Endothelial cell of umbilical vein (primary cell): ENCODE data around the gene CYBRD1. TPM values are rescaled to one million over a fixed set of nuclear protein-coding genes. Genes with fewer than 3 reads are reported as not detected.

Source experiments
- BruUV-seq: library from RNA; stranded (reverse); fragments of 400-500 nt; replicated peaks from 2 replicates; lab custom pipeline; 2021; lab: Mats Ljungman, UMichigan
- CTCF ChIA-PET: fragments of 300-600, 350-600 bp; sonication (Branson Sonifier 250); formaldehyde crosslinking; loops from one replicate; lab custom pipeline; 2021; ENCODE audit warnings: antibody characterized with exemption, inconsistent platforms; lab: Charles Lee
- POLR2A ChIA-PET: fragments of 300-600, 350-600 bp; sonication (Branson Sonifier 250); formaldehyde crosslinking; loops from one replicate; lab custom pipeline; 2021; ENCODE audit warnings: antibody characterized with exemption, inconsistent platforms; lab: Charles Lee
- DNase-seq: peaks from one replicate; pipeline ENCODE4 v3.0.0-alpha.2; 2011; ENCODE audit warnings: low read depth, low spot score
- FAIRE-seq: peaks from 2 replicates; lab custom pipeline; 2011; peaks lifted over from hg19 to GRCh38; lab: Jason Lieb, UNC
- H2AFZ ChIP-seq: 2 replicates; pipeline ENCODE4 v1.6.0; 2012; ENCODE audit warnings: low read depth, low read length, control low read depth, inconsistent platforms
- H3K27ac ChIP-seq: 2 replicates; pipeline ENCODE4 v1.5.1; 2011; ENCODE audit warnings: low read depth, mild to moderate bottlenecking, control low read depth, low read length, moderate library complexity; ENCODE audit not compliant: insufficient read depth
- H3K27me3 ChIP-seq, 2 experiments: 2 replicates each; pipeline versions ENCODE4 v1.6.0 to v1.6.1; 2011; ENCODE audit warnings: low read length in 2 of 2, mixed read lengths in 1 of 2; ENCODE audit not compliant: control insufficient read depth in 2 of 2, insufficient read depth in 2 of 2
- H3K36me3 ChIP-seq, 2 experiments: 2 replicates in 1 of 2; 3 replicates in 1 of 2; pipeline ENCODE4 v1.5.1; 2011; ENCODE audit warnings: low read length in 2 of 2, mild to moderate bottlenecking in 1 of 2, moderate library complexity in 1 of 2; ENCODE audit not compliant: control insufficient read depth in 2 of 2, insufficient read depth in 2 of 2; ENCODE audit errors: extremely low read depth in 1 of 2
- H3K4me1 ChIP-seq: 3 replicates; pipeline ENCODE4 v1.5.1; 2011; ENCODE audit warnings: mild to moderate bottlenecking, low read length; ENCODE audit not compliant: control insufficient read depth, insufficient read depth; ENCODE audit errors: extremely low read depth
- H3K4me2 ChIP-seq: 2 replicates; pipeline ENCODE4 v1.6.1; 2011; ENCODE audit warnings: low read length, control low read depth, mixed read lengths; ENCODE audit not compliant: insufficient read depth
- H3K4me3 ChIP-seq, 3 experiments: fragments of 200-600 bp in 1 of 3; sonication (generic), shearing (Covaris generic) in 1 of 3; replicated peaks in 1 of 3; 2 replicates each; pipeline ENCODE4 v1.5.1; 2011 to 2016; ENCODE audit warnings: control low read depth in 3 of 3, low read length in 3 of 3, mild to moderate bottlenecking in 2 of 3, inconsistent platforms in 1 of 3, low read depth in 1 of 3, moderate library complexity in 1 of 3; ENCODE audit not compliant: insufficient read depth in 1 of 3
- H3K79me2 ChIP-seq: 2 replicates; pipeline ENCODE4 v1.6.0; 2012; ENCODE audit warnings: low read length, inconsistent platforms; ENCODE audit not compliant: control insufficient read depth, insufficient read depth
- H3K9ac ChIP-seq: replicated peaks from 2 replicates; pipeline ENCODE3; 2011; ENCODE audit warnings: low read length, control low read depth; ENCODE audit not compliant: insufficient read depth; ENCODE audit errors: extremely low read depth
- H3K9me1 ChIP-seq: replicated peaks from 3 replicates; pipeline ENCODE4 v1.6.0; 2011; ENCODE audit warnings: mild to moderate bottlenecking, low read length; ENCODE audit not compliant: control insufficient read depth, insufficient read depth; ENCODE audit errors: extremely low read depth
- H3K9me3 ChIP-seq: replicated peaks from 2 replicates; pipeline ENCODE4 v1.5.1; 2012; ENCODE audit warnings: low read length, inconsistent platforms; ENCODE audit not compliant: control insufficient read depth, insufficient read depth
- H4K20me1 ChIP-seq: replicated peaks from 2 replicates; pipeline ENCODE3; 2011; ENCODE audit warnings: mild to moderate bottlenecking, low read length; ENCODE audit not compliant: control insufficient read depth, insufficient read depth; ENCODE audit errors: extremely low read depth
- CTCF ChIP-seq, 2 donors: IDR thresholded peaks; 1 replicate in 1 of 2; 2 replicates in 1 of 2; pipeline ENCODE4 v1.5.1; 2011; ENCODE audit warnings: low read length in 2 of 2, mild to moderate bottlenecking in 2 of 2, moderate library complexity in 2 of 2, control low read depth in 1 of 2, inconsistent platforms in 1 of 2, low read depth in 1 of 2; ENCODE audit not compliant: insufficient read depth in 1 of 2; ENCODE audit errors: extremely low read depth in 1 of 2
- GATA2 ChIP-seq: IDR thresholded peaks from 2 replicates; pipeline ENCODE4 v1.7.0; 2011; ENCODE audit warnings: low read depth, mild to moderate bottlenecking, moderate library complexity, mixed read lengths, low read length; ENCODE audit not compliant: insufficient read length, insufficient read depth
- MAX ChIP-seq: IDR thresholded peaks from 2 replicates; pipeline ENCODE4 v1.6.1; 2011; ENCODE audit not compliant: insufficient read depth, insufficient read length
- MYC ChIP-seq: IDR thresholded peaks from one replicate; pipeline ENCODE4 v1.6.1; 2011; ENCODE audit warnings: mild to moderate bottlenecking, low read depth, low read length
- POLR2A ChIP-seq: IDR thresholded peaks from 2 replicates; pipeline ENCODE4 v1.6.1; 2012; ENCODE audit warnings: low read depth, mild to moderate bottlenecking, control low read depth, low read length
- POLR2AphosphoS5 ChIP-seq: IDR thresholded peaks from 2 replicates; pipeline ENCODE4 v1.6.1; 2012; ENCODE audit warnings: low read depth, mild to moderate bottlenecking, control low read depth, low read length, moderate library complexity; ENCODE audit not compliant: insufficient read depth
- dilution Hi-C: fragments of 300-500 bp; cut with MboI; formaldehyde crosslinking; loops from one replicate; pipeline ENCODE4 v1.15.0; 2019; ENCODE audit warnings: low sequenced_read_pairs; ENCODE audit not compliant: extremely low pct_ligation_motif_present
- intact Hi-C: fragments of 100-400 bp; cut with micrococcal nuclease; formaldehyde crosslinking; loops from one replicate; pipeline ENCODE4 v1.10.0; 2022
- polyA plus RNA-seq, 4 experiments: library from polyadenylated mRNA; depleted of rRNA in 3 of 4; stranded (reverse) in 3 of 4; unstranded in 1 of 4; fragments of >200 nt; gene quantifications; 2 replicates each; pipeline versions ENCODE4 v1.2.1 to v1.2.3, GENCODE V29; 2011 to 2012; ENCODE audit warnings: missing spikeins in 1 of 4
- total RNA-seq: library from RNA; stranded (reverse); gene quantifications from 2 replicates; pipeline ENCODE4 v1.2.3, GENCODE V29; 2021

CYBRD1 gene
- total and polyA plus RNA-seq, 2 donors (not counting 3 experiments of a cell fraction or from before 2014, with no cell fraction given), result 23.1 to 24.8 TPM

GRCh38 chr2:171563301-171563700 is 41.0 kb downstream of the CYBRD1 start:
- DNase-seq, result no peak
- Histone ChIP-seq H2AFZ (no peak overlapping the region), H3K4me3 (no peak overlapping the region), H4K20me1 (no peaks in the 10 kb centered on the region), H3K36me3 (no peaks in the 10 kb centered on the region), H3K27ac (no peak overlapping the region), H3K4me2 (no peak overlapping the region), H3K4me1 (no peaks in the 10 kb centered on the region), H3K9me1 (no peaks in the 10 kb centered on the region), H3K9me3 (no peaks in the 10 kb centered on the region), H3K79me2 (no peaks in the 10 kb centered on the region), H3K27me3 (peaks cover 4 to 5% of the 10 kb centered on the region in 2 experiments), H3K9ac (no peak overlapping the region)
- POLR2A ChIA-PET, result no interaction called here
- dilution Hi-C loops (no loop called here), intact Hi-C loops (no loop called here)
- no TSS peak for BruUV-seq
- TF ChIP-seq POLR2AphosphoS5 (no peak), GATA2 (no peak), MYC (no peak), CTCF (IDR thresholded peaks at IDR 0.05; ENCODE audit: extremely low read depth in 1 of 2, insufficient read depth in 1 of 2, low read depth in 1 of 2, low read length in 2 of 2) (no peak), POLR2A (no peak)
- no peak for FAIRE-seq
- CTCF ChIA-PET, result no interaction called here

GRCh38 chr2:171564463-171564862 is 42.2 kb downstream of the CYBRD1 start:
- H3K4me2 ChIP-seq, result no peak overlapping the region
- H3K9ac ChIP-seq, result no peak overlapping the region
- H2AFZ ChIP-seq, result no peak overlapping the region
- no peak overlapping the region for H3K27ac ChIP-seq
- H3K27me3 ChIP-seq, result peaks cover 4 to 5% of the 10 kb centered on the region in 2 experiments
- DNase-seq, result peak; percentile 17
- no peak for FAIRE-seq
- no peak overlapping the region for H3K4me3 ChIP-seq
- POLR2A ChIA-PET, result no interaction called here
- CTCF ChIA-PET, result no interaction called here
- H4K20me1 ChIP-seq, result no peaks in the 10 kb centered on the region
- no peaks in the 10 kb centered on the region for H3K9me3 ChIP-seq
- dilution Hi-C loops (no loop called here), intact Hi-C loops (no loop called here)
- TF ChIP-seq MAX, result no peak
- TF ChIP-seq CTCF (IDR thresholded peaks at IDR 0.05; ENCODE audit: extremely low read depth in 1 of 2, insufficient read depth in 1 of 2, low read depth in 1 of 2, low read length in 2 of 2), result no peak
- no peak for TF ChIP-seq POLR2A
- TF ChIP-seq GATA2, result no peak
- BruUV-seq, result no TSS peak
- no peaks in the 10 kb centered on the region for H3K9me1 ChIP-seq
- no peaks in the 10 kb centered on the region for H3K36me3 ChIP-seq
- no peaks in the 10 kb centered on the region for H3K79me2 ChIP-seq
- no peaks in the 10 kb centered on the region for H3K4me1 ChIP-seq
